H1 (cell line): Measurements from ENCODE around the gene YWHAQ. TPM values are rescaled to one million over a fixed set of nuclear protein-coding genes. Genes with fewer than 3 reads are reported as not detected.

Source experiments
- CHD1 ChIP-seq: IDR thresholded peaks from 2 replicates; pipeline ENCODE4 v1.6.1; 2012; ENCODE audit warnings: low read depth, low read length, improper control_type of control experiment
- EZH2 ChIP-seq: fragments of 200-600 bp; sonication (generic); IDR thresholded peaks from 2 replicates; pipeline ENCODE4 v1.7.1; 2012; ENCODE audit warnings: low read depth, mild to moderate bottlenecking, moderate library complexity, low read length, inconsistent platforms; ENCODE audit not compliant: severe bottlenecking
- RAD21 ChIP-seq, 2 experiments: IDR thresholded peaks in 1 of 2; conservative IDR thresholded peaks in 1 of 2; 2 replicates each; pipeline ENCODE4 v1.6.1; 2011; ENCODE audit warnings: low read depth in 2 of 2, low read length in 2 of 2, improper control_type of control experiment in 1 of 2, inconsistent platforms in 1 of 2, mild to moderate bottlenecking in 1 of 2, moderate library complexity in 1 of 2
- SAP30 ChIP-seq: fragments of 300-600 bp; sonication (generic); IDR thresholded peaks from 2 replicates; pipeline ENCODE4 v1.7.1; 2012; ENCODE audit warnings: low read length, moderate library complexity, mild to moderate bottlenecking, inconsistent platforms; ENCODE audit not compliant: insufficient read depth, insufficient replicate concordance
- SIN3A ChIP-seq, 2 experiments: IDR thresholded peaks in 1 of 2; conservative IDR thresholded peaks in 1 of 2; 2 replicates each; pipeline ENCODE4 v1.6.1; 2011 to 2012; ENCODE audit warnings: low read length in 2 of 2, improper control_type of control experiment in 1 of 2, low read depth in 1 of 2, mild to moderate bottlenecking in 1 of 2
- polyA plus RNA-seq, 7 experiments: library from polyadenylated mRNA; depleted of rRNA in 3 of 7; stranded (reverse) in 5 of 7; unstranded in 2 of 7; fragments of >200 nt in 5 of 7; fragments of 200-250 nt in 2 of 7; gene quantifications; 1 replicate in 5 of 7; 2 replicates in 1 of 7; 4 replicates in 1 of 7; pipeline versions ENCODE4 v1.2.1 to v1.2.3, GENCODE V29; 2011 to 2013; ENCODE audit warnings: missing spikeins in 2 of 7, mixed read lengths in 2 of 7
- total RNA-seq: library from RNA; stranded (reverse); fragmentation: NEBNext Ultra II Directional; extraction: Animal tissue kit (Norgen Biotek cat#: 25700); gene quantifications from 2 replicates; pipeline ENCODE4 v1.2.1, GENCODE V29; 2021

YWHAQ gene
- total and polyA plus RNA-seq, 2 of the 8 experiments (the other 6 are each of a cell fraction or from before 2014, with no cell fraction given): 244 to 480 TPM

DNA sequence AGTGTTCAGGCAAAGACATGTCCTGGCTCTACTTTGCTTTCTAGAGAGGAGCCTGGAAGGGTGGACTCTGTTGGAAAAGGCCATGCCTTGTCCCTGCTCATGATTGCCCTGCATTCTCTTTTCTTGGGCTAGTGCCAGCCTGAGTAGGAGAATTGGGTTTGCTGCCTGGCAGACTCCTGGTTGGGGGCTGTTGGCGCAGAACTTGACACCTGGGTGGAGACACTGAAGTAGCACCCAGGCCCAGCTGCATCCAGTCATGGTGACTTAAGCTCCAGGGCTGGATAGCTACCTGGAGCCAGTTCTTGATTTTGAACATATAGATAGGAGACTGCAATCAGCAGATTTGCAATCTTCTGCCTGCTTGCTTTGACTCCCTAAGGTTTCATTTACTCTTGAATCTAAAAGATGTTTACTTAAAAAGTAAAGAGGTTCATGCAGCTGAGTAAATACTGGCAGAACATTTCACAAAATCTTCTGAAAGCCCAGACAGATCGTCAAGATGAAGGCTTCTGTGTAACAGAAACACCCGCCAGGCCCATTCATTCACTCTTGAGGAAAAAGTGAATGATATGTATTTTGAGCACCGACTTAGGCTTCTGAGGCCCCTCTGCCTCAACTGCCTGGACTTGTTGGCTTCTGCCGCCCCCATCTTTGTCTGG, 38.0 kb upstream of the YWHAQ start (continued):
- TF ChIP-seq SIN3A (conservative IDR thresholded peaks at IDR 0.05 in 1 of 2, IDR thresholded peaks at IDR 0.05 in 1 of 2; ENCODE audit: low read depth in 1 of 2, low read length in 2 of 2) (no peak), SAP30 (no peak), EZH2 (no peak), RAD21 (IDR thresholded peaks at IDR 0.05 in 1 of 2, conservative IDR thresholded peaks at IDR 0.05 in 1 of 2; ENCODE audit: low read depth in 2 of 2, low read length in 2 of 2) (no peak), CHD1 (no peak)
